Left hindlimb (tissue), 1 donor: Measurements from ENCODE around the gene FADS1.

Experiments used
- DNase-seq: peaks from one replicate; pipeline ENCODE4 v3.0.0-alpha.2; 2018

The FADS1 gene

DNA sequence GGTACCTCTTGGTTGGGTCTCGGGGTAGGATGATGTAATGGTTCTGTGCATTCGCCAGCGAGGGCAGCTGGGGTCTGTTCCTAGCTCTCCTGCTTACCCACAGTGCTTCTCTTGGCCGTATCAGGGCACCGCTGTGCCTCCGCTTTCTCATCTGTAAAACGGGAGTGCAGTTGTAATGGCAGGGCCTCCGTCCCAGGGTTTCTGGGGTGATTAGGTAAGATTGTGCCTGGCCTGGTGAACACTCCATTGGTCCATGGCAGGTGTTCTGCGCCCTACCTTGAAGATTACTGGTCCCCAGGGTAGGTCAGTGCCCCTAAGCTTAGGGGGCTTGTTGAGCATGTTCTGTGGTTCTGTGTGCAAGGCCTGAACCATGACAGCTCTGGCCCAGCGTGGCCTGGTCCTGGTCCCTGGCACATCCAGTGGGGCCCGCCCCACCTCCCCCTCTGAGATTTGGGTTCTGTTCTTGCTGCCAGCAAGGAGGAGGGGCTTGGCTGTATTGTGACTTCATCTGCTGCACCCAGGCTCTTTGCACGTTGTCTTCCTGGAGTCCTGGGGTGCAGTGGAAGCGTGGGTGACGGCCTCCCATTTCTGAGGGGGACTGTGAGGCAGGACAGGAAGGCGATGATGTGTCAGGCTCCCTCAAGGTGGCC, 59.5 kb downstream of the FADS1 start:
- no peak for DNase-seq

DNA sequence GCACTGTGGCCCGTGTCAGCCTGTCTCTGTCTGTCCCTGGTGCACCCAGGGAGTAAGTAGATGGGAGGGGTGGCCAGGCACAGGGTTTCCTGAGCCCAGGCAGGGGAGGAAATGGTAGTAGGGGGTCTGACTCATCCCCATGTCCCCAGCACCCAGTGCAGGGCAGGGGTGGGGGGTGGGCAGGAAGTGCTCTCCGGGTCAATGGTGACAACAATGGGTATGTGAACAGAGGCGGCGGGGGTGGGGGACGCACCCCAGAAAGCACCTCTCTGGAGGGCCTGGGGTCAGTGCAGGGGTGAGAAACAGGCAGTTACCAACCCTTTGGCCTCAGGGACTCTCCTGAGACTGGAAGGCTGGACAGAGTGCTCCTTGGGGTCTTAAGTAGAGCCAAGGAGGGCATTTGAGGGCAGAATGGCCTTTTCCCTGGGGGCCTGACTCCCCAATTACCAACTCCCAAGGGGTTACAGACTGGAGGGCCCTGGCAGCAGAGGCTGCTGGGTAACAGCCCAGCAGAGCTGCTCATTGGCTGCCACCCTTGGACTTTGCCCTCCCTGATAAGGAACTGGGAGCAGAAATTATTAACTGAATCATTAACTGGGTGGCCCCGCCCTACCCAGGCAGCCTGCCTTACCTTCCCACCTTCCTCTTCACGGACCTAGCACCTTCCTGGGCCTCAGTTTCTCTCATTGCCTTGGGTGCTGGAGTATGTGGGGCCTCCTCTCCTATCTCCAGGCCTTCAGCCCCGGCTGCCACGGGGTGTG, 60.2 kb downstream of the FADS1 start:
- no peak for DNase-seq

GRCh38 chr11:61756147-61756451, 60.7 kb downstream of the FADS1 start:
- no peak for DNase-seq

DNA sequence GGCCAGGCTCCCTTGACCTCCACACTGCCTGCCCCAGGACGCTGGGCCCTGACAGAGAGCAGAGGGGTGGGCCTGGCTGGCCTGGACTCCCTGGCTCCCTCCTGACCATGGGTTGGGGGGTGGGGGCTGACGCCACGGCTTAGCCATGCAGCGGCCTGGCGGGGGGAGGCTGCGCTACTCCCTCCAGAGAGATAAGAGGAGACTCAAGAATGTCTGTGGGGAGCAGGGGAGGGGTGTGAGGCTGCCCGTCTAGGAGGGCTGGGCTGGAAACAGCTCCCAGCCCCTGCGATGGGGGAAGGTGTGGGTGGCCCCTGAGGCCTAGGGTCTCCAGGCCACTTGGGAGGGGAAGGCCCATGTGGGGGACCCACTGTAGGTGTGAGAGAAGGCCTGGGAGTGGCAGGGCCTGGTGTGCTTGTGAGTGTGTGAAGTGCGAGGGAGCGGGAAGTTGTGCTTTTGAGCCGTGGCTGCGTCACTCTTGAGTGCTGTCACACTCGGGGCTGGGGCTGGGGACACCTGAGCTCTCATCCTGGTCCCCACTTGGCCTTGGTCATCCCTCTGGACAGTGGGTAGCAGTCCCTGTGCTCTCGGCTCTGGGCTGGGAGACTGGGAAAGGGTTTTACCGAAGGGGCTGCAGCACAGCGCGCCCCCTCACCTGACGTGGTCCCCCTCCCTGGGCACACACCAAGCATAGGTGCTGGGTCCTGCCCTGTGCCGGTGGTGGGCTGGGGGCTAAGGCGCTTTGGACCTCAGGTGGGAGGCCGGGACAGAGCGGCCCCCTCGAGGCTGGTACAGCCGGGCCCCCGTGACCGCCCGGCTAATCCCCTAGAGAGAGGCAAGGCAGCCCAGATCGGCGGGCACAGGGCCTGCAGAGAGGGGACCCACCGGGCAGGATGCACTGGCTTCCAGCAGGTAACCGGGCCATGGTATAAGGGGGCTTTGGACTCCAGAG, 62.0 kb downstream of the FADS1 start:
- DNase-seq: no peak

- no peak for DNase-seq
Observed at GRCh38 chr11:61753672-61754071, 63.1 kb downstream of the FADS1 start.

DNA sequence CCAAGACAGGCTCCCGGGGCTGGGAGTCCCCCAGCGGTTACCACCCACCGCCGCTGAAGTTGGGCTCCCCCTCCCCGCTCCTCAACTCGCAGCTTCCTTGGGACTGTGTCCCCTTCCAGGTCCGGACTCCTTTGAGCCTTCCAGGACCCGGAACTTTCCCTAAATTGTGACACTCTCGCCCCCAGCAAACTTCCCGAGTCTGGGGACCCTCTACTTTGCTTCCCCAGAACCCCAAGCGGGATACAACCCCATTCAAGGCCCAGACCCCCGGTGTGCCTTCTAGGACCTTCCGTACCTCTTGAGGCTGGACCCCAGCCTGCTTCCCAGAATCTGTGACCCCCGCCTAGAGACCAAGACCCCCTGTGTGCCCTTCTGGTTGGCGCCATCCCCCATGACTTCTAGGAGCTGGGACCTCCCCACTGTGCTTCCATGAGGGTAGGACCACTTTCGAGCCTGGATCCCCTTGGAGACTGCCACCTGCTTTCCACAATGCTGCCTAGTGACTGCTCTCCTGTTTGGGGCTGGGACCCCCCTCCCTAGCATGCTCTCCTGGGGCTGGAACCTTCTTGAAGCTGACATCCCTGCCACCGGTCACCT, 63.8 kb downstream of the FADS1 start:
- DNase-seq: no peak

GRCh38 chr11:61752117-61752924, 64.5 kb downstream of the FADS1 start, which contains the start of gene MYRF:
MYRF (plus strand) TSS chr11:61752636; CDS start chr11:61752745, 109 bp downstream.
- peak; percentile 59 for DNase-seq

DNA sequence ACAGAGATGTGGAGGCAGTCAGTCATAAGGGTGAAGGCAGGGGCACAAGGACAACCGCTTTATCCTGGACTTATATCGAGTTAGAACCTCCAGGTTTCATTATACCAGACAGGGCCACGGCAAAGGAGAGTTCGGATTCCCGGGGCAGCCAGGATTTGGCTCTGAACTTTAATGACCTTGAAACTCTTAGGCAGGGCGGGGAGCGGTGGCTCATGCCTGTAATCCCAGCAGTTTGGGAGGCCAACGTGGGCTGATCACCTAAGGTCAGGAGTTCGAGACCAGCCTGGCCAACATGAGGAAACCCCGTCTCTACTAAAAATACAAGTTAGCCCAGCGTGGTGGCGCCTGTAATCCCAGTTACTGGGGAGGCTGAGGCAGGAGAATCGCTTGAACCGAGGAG, 65.4 kb downstream of the FADS1 start:
- no peak for DNase-seq

- DNase-seq: no peak
Observed at GRCh38 chr11:61750631-61751273, 66.1 kb downstream of the FADS1 start.
